GM21529 (cell line): ENCODE measurements around the gene ZNF653.
A peak's percentile ranks its signal among the peaks of the same experiment; 100 is the strongest.

Source experiments
- ATAC-seq: cut with Tn5 transposase; IDR thresholded peaks from one replicate; pipeline ENCODE4 v1.9.1; 2021; ENCODE audit not compliant: unreplicated experiment

The ZNF653 gene

DNA sequence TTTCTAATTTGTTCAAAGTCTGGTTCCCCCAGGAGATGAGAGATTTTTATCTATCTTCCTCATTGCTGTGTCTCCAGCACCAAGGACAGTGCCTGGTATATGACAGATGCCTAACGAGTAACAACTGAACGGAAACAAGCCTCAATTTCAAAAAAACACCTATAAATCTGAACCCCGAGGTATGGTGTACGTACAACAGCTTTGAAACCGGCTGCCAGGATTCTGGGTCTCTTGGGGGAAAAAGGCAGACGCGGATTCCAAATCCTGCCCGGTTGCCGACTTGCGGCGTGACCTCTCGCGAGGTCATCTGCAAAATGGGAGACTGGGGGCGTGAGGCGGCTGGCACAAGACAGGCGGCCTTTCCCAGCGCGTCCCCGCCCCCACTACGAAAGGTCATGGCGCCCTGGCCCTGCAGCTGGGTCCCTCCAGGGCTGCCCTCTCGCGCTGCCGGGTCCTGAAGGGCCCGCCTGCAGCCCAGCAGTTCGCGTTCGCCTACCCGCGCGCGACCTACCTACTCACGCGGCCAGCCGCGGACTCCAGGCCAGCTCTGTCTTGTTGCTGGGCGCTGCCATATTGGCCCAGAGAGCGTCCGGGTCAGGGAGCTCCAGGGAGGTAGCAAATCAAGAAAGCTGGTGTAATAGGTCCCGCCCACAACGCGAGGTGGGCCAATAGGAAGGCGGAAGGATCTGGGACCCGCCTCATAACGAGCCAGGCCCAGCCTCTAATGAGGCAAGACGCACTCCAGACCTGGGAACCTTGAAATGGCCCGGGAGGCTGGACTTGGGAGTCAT lies 23.1 kb upstream of the ZNF653 start, which contains the start of gene ECSIT:
TSS of gene ECSIT (minus strand) at position 584 of the 791 bp plus-strand sequence. CDS start 9,964 bp downstream, outside the sequence.
- ATAC-seq, result peak; percentile 96

DNA sequence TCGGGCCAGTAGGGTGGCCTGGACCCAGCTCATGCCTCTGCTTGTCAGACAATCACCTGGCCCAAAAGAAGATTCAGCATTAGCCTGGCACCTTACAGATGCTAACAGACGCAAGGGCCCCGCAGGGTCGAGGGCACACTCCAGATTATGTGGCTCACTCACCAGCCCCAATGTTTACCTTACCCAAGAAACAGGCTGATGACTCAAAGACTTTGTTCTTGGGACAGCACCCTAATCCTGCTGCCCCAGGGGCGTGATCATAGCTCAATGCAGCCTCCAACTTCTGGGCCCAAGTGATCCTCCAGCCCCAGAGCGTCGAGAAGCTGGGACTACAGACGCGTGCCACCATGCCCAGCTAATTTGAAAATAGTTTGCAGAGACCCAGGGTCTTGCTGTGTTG lies 13.5 kb upstream of the ZNF653 start:
- no peak for ATAC-seq

DNA sequence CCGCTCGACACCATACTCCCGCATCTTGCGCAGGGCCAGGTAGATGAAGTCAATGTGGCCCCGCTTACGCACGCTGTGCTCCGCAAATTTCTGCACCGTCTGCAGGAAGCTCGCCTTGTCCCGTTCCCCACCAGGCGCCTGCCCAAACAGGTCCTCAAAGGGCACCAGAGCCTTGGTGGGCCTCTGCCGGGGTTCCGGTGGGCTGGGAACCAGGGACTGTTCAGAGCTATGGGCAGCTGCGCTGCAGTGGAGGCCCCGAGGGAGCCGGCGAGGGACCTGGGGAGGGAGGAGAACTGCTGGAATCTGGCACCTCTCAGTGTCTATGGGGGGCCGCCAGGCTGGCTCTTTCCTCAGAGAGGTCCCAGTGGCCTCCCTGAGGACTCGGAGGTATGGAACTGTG lies 8.3 kb upstream of the ZNF653 start:
- ATAC-seq, result no peak

DNA sequence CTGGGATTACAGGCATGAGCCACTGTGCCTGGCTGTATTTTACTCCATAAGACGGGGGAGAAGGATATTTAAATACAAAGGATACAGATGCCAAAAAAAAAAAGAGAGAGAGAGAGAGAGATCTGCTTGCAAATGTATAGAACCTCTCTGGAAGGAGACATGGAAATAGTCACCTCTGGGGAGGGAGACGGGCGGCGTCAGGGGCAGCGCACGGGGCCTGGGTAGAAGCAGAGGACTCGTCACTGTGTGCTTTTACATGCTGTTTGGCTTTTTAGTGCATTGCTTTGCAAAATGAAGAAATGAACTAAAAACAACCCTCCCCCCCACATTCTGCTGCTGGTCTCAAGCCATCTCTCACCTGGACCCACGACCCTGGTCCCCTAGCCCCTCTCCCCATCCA lies 4.8 kb upstream of the ZNF653 start:
- ATAC-seq, result no peak

DNA sequence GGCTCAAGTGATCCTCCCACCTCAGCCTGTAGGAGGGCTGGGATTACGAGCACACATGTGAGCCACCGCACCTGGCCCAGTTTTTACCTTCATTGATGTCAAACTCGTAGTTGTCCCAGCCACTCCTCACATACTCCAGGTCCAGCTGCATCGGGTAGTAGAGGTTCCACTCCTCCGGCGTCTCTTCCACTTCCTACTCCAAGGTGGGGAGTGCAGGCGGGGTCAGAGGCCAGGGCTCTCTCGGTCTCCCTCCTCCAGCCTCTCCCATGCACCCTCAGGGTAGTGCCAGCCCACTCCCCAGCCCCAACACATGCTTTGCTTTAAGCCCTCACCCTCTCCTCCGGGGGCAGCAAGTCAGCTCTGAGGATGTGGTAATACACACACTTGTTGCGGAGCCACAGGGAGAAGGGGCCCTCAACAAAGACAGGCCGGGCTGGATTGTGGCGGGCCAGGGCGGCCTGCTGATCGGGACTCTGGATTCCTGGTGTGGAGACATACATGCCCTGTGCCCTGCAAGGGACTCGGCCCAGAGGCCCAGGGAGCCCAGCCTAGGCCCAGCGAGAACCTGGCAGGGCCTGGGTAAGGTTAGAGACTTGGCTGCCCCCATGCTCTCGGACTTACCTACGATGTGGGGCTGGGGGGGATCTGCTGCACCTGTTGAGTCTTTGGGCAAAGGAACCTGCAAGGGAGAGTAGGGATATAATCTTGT lies 1.9 kb upstream of the ZNF653 start:
- ATAC-seq, result no peak

DNA sequence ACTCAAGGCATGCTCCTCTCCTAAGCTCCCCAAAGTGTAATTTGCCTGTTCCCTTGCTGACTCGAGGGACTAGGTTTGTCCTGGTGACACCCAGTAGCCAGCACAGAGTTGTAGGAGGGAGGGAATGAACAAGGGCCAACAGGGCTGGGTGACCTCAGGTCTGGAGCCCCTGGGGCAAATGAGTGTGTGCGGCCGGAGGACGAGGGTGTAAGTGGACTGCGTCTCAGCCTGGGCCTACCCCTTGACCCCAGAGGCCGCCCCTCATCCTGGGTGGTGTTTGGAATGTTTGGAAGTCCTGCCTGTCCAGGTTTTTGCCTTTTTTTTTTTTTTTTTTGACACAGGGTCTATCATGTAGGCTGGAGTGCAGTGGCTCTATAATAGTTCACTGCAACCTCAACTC lies 1.3 kb upstream of the ZNF653 start:
- ATAC-seq, result no peak

DNA sequence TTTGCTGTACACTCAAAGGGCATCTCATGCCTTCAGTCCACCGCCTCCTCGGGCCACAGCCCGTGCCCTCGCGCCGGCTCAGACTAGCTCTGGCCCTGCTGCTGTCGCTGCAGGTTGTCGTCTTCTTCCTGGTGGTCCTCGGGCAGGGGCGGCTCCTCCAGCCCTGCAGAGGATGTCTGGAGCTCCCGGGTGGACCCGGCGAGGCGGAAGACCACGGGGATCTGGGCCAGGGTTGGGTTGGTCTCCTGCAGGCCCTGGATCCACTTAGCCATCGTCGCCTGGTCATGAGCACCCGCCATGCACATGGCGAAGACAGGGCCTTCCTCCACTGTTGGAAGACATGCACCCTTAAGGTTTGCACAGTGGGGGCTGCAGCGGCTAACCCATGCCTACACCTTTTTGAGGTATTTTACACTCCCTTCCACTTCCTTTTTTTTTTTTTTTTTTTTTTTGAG lies 489 bp upstream of the ZNF653 start:
- ATAC-seq, result peak; percentile 32

DNA sequence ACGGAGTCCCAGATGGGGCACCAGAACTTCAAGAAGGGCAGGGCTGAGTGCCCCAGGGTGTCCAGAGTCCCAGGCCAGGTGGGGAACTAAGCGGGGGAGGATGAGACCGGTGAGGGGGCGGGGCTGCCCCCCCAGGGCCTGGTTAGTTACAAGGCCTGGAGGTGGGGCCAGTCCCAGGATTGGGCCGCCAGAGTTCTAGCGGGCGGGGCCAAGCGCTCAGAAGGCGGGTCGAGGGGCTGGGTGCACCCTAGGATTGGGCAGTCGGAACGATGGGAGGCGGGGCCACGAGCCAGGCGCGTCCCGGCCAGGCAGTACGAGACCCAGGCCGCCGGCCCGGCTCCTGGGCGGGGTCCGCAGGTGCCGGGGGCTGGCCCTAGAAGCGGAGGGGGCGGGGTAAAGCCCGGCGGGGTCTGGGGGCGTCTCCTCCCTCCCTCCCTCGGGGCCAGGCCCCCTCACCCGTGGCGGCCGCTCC lies 571 bp downstream of the ZNF653 start:
- ATAC-seq, result peak; percentile 83

DNA sequence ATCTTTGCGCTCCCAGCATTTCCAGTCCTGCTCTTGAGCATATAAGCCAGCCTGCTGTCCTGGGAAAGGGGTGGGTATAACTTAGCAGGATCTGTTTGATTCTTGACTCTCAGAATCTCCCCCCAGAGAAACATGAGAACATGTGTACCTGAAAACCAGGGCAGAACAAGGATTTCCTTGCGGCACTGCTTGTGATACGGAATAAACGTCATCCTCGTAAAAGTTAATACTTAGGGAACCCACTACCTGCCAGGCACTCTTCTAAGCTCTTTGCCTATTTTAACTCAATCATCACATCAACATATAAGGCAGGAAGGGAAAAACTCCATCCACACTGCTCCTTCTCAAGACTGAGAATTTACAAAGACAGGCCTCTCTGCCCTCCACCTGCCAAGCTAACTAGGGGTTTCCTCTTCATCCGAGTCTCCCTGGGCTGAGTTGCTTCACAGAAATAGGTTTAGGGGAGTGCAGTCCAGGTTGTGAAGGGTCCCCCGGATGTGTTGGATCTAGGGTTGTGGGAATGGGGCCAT lies 1.1 kb downstream of the ZNF653 start:
- no peak for ATAC-seq

DNA sequence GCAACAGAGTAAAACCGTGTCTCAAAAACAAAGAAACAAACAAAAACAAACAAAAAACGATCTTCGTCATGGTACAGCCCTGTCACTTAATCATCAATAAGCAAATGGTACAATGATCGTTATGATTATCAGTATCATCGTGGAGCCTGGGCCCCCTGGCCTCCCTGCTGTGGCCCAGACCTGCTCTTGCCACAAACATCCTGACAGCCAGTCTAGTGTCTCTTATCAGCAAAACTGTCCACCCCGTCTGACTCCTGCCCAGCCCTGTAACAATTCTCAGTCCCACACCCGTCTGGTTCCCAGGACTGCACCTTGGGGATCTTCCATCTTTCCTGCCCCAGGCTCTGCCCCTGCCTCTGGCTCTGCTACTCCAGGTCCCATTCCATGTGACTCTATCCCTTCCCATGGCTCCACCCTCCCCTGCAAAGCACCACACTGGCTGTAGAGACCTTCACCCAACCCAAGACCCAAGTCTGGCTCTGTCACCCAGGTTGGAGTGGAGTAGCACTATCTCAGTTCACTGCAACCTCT lies 5.7 kb downstream of the ZNF653 start:
- no peak for ATAC-seq

DNA sequence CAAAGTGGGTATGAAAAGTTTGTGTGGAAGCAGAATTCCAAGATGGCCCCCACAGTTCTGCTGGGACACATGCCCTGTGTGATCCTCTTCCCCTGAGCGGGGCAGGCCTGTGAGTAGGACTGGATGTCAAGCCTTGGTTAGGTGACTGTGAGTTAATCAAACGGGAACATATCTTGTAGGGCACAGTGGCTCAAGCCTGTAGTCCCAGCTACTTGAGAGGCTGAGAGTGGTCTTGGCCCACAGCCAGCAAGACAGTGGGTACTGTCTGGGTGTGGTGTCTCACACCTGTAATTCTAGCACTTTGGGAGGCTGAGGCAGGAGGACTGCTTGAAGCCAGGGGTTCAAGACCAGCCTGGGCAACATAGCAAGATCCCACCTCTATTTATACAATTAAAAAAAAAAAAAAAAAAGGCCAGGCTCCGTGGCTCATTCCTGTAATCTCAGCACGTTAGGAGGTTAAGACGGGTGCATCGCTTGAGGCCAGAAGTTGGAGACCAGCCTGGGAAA lies 6.4 kb downstream of the ZNF653 start:
- no peak for ATAC-seq

DNA sequence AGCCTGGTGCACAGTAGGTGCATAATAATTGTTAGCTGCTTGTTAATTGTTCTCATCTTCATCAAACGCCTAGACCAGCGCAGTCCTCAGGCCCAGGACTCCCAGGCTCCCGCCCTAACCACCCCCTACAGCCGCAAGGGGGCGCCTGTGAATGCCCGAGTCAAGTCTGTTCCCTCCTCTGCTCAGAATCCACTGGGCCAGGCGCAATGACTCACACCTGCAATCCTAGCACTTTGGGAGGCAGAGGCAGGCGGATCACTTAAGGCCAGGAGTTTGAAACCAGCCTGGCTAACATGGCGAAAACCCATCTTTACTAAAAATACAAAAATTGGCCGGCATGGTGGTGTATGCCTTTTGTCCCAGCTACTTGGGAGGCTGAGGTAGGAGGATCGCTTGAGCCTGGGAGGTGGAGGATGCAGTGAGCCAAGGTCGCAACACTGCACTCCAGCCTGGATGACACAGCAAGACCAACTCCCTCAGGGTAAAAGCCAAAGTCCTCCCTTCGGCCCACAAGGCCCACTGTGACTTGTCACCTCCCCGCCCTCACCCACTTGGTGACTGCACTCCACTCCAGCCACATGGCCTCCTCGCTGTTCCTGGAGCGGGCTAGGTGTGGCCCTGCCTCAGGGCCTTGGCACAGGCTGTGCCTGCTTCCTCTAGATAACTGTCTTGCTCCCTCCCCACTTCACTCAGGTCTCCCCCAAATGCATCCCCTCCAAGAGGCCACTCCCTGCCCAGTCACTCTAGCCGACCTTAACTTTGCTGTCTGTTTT lies 9.1 kb downstream of the ZNF653 start:
- ATAC-seq, result no peak

DNA sequence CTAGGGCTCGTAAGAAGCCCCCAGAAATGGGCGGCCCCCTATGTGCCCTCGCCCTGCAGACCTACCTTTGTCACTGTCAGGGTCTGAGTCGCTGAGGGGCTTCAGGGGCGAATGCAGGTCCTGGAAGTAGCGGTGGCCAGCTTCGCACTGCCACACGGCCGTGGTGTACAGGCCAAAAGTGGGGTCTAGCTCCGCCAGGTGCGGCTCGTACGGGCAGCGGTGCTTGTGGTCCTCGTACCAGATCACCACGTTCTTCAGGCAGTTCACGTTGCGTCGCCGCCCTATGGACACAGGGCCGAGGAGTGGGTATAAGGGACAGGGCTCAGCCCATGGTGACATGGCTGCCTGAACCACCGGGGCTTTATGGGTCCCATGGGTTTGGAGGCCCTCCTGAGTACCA lies 9.8 kb downstream of the ZNF653 start:
- no peak for ATAC-seq

DNA sequence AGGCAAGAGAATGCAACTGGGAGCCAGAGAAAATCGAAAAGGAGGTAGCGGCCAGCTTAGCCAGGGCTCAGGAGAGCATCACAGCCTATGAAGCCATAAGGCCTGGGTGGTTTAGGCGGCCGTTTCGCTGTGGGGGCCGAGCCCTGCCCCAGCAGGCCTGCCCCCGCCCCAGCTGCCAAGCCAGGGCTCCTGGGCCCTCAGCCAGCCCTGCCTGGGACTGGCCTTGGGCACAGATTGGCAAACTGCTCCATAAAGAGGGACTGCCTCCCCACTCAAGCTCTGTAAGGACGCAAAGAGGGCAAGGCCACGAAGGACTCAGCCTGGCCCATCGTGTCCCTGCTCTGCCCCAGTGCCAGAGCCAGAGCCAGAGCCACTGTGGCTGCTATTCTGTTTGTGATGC lies 10.2 kb downstream of the ZNF653 start:
- ATAC-seq, result no peak

DNA sequence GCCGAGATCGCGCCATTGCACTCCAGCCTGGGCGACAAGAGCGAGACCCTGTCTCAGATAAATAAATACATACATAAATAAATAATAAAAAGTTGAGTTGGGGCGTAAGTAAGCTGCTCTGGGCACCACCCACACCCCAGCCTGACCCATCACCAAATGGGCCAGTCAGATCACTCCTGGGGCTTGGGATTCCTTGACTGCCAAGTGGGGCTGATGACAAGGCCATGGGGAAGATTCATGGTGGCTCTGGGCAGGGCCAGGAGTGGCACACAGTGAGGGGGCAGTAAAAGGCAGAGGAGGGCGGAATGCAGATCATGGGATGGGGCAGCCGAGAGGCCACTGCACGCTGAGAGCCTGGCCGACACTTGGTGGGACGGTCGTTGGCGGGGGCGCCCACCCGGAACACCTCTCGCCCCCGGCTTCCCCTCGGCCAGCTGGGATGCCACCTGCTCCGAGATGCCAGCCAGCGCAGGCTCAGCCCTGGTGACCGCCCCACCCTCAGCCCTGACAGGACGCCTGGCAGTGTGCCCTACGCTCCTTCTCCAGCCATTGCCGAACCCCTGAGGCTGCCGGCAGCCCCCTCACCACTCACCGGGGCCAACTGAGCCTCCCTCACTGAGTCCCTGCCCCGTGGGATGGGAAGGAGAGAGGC lies 10.9 kb downstream of the ZNF653 start:
- ATAC-seq, result no peak

DNA sequence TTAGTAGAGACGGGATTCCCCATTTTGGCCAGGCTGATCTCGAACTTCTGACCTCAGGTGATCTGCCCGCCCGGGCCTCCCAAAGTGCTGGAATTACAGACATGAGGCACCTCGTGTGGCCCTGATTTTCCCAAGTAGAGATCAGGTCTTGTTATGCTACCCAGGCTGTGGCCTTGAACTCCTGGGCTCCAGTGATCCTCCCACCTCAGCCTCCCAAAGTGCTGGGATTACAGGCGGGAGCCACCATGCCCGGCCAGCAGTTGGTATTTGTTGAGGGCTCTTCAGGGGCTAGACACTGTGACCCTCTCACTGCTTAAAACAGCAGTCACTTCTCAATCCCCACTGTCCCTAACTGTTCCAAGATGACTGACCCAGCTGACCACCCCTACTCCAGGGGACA lies 16.3 kb downstream of the ZNF653 start:
- ATAC-seq, result no peak

DNA sequence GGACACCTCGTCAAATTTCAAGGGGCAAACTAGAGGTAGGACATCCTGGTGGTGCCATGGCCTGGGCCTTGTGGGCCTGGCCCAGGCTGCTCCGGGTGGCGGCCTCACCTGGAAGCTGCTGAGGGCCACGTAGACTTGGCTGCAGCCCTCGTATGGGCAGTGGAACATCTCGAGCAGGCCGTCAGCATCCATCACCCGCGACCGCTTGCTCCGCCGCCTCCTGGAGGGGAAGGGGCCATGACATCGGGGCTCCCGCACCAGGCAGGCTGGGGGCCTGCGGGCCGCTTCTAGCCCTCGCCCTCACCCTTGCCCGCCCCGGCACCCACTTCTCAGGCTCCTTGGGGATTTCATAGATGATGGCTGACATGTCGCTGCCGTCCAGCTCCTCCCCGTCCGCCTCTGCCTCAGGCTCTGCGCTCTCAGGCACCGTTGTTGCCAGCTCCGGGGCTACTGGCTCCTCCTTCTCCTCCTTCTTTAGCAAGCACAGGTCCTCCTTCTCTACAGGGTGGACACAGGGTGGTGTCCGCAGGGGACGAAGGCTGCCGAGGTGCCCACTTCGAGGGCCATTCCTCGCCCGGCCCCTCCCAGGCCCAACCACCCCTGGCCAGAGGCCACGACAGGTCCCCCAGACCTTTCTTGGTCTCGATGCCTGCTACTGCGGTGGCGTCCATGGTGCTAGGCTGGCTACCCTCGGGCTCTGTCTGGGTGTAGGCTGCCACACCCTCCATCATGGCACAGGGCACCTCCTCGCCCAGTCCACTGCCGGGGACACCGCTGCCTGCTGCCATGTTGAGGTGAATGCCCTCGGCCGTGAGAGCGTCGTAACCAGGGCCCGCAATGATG lies 18.8 kb downstream of the ZNF653 start:
- ATAC-seq, result no peak

DNA sequence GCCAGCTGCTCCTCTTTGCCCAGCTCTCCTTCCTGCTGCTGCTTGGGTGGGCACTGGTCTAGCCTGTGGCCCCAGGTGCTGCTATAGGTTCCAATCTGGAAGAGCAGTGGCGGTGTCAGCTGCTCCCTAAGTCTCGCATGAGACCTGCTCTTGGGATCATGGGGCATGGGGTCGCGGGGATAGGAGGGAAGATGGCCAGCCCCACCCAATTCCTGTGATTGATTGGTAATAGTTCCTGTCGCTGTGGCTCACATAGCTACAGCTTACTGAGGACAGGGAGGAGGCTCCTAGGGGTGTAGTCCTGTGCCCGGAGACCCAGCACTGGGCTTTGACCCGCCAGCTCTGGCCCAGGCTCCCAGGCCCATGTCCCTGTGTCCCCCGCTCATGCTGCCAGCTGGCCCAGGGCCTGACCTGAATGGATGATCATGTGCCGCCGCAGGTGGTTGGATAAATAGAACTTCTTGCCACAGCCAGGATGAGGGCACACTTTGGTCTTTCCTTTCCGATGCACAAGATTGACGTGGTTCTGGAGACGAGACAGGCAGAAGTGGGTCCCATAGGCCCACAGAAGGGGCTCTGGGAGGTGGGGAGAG lies 20.3 kb downstream of the ZNF653 start:
- no peak for ATAC-seq
